Stimulated activated naive CD8-positive, alpha-beta T cell treated with anti-CD3 and anti-CD28 coated beads, Interleukin-15, Interleukin-2, amounts not matched to agents 100 U/mL and 50 U/mL, for 24 hours (primary cell): ENCODE data around the gene AUTS2.

ENCODE experiments used
- ATAC-seq: fragments of 150-1000 bp; cut with Tn5 transposase; one replicate; pipeline ENCODE4 v1.10.0; 2021
- DNase-seq: peaks from one replicate; pipeline ENCODE4 v3.0.0; 2021

AUTS2 gene

DNA sequence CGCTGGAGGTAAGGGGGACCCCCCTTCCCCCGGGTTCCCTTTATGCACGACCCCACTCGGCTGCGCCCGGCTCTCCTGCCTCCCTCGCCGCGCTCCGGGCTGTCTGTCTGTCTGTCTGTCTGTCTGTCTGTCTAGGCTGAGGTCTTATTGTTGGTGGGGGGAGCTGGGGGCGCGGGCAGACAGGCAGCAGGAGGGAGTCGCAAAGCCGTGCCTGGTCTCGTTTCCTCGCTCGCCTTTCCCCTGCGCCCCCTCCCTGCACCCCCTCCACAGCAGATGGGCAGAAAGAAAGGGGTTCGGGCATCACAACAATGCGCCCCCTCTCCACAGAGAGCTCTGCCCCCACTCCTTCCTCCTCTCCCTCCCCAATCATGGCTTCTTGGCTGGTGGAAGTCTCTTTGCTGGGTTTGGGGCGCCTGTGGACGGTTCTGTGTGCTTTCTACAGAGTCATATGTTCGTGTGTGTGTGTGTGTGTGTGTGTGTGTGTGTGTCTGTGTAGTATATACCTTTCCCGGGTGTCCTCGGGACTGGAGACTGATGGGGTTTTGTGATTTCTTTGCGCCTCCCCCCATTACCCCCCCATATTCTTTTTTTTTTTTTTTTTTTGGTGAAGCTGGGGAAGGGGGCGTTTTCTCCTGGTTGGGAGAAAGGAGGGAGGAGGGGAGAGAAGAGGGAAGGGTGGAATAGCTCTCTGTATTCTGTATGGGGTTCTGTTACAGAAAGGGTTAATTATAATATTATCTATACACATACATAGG, 1.9 kb downstream of the AUTS2 start:
- DNase-seq (peak; percentile 10), ATAC-seq (no peak)

DNA sequence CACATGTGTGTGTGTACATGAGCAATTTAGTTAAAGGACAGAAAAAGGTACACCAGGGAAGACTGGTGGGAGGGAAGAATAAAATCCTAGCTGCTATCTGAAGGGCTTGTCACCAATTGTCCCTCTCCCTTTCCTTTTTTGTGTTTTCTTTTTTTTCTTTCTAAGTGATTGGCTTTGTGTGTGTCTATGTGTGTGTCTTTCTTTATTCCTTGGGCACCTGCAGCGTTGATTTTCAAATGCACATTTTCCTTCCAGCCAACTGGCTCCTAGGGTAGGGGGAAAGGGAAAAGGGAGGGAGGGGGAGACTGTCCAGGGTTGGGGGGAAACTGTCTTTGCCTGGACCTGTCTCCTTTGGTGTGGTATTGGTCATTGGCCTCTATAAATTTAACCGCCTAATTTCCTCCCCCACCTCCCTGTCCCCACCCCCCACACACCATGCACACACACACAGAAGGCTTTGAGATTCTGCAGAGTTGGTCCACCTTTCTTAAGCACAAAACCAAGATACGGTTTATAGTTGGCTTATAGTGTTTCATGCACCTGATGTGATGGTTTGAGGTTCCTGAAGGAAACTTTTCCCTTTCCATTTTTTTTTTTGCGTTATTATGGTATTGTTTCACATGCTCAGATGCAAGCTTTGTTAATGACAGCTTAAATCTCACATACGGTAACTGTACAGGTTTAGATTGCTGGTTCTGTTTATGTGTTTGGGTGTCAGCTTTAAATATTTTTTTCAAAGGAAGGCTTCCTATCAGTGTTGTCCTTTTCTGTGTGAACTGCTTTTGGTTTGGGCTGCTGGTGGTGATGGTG, 2.6 kb downstream of the AUTS2 start:
- DNase-seq: no peak
- ATAC-seq: no peak

DNA sequence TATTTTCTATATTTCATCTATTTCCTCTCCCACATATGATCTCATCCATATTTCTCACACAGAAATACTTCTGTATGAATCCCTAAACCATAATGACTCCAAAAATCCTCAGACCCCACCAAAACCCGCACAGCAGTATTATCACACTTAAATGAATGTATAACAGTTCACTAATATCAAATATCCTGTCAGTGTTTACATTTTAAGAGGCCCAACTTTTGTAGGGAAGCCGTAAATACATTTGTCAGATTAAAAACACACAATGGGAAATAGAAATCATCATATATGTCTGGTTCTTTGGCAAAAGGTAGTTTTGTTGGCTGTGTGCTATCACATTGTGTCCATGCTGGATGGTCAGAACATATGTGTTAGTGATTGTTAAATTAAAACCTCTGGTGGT, 4.2 kb downstream of the AUTS2 start:
- no peak for DNase-seq
- ATAC-seq: no peak

DNA sequence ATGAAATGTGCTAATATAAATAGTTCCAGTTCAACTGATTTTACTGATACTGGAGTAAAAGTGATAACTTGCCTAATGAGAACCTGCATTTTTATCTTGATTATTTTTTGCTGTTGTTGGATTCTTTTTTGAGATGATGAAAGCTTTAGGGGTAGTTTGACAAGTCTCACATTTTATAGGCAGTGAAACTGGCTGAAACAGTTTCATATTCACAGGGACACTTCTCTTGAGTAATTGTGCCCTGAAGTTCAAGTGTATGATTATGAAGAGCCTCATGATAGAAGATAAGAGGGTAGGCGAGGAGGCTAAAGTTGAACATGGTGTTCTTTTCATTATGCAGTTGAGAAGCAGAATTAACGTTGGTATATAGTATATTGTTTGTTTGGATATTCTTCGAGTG, 5.1 kb downstream of the AUTS2 start:
- ATAC-seq: no peak
- no peak for DNase-seq

DNA sequence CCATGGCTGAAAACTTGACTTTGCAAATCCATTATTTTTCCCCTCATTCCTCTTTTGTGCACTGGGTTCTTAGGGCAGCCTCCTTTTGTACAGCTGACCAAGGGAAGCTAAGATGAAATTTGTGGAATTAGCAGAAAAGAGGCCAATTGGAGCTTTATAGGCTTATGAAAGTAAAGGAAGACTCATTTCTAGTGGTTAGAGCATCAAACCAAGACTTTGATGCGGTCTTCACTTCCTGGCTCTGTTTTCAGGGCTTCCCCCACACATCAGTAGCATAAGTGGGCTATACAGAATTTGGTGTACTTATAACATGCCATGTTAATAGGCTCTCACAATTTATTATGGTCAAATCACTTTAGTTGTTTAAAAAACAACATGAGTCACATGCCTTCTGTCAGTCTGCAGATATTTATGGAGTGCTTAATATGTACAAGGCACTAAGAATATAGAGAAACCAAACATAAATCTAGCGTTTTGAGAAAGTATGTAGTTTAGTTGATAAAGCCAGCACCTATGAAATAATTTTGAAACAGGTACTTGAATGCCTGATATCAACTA, 5.7 kb downstream of the AUTS2 start:
- DNase-seq: peak; percentile 8
- peak; percentile 81 for ATAC-seq

DNA sequence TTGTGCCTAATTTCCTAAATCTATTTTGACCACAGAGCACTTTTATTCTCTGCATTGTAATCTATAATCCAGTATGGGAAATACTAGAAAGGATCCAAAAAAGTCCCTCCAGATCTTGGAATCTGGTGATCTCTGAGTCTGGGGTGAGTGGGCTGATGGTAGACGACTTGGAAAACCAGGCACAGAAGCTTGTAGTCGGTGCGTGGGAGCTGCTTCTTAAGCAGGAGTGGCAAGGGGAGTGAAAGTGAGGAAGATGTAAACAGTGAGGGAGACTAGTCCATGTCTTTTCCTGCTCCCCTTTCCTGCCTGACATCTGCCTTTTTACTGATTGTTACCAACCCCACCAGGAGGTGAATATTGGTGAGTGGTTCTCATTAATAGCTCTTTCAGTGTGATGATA, 6.8 kb downstream of the AUTS2 start:
- no peak for ATAC-seq

DNA sequence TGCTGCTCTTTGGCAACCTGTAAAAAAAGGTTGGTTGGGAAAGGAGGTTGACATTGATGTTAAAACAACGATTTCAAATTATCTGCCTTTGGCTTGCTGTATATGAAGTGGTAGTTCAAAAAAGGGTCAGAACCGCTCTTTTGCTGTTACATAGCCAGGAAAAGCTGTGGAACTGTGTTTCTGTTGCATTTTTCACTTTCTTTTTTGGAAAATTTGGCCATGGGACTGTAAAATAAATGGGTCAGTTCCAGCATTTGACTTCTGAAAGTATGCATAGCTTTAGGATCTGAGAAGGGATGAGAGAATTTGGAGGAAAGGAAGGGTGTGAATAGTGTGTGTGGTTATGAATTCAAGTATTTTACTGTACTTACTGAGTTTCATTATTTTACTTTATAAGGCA, 7.3 kb downstream of the AUTS2 start:
- no peak for DNase-seq
- ATAC-seq: no peak

More for the DNA sequence above, 6.8 kb downstream of the AUTS2 start:
- DNase-seq: no peak

DNA sequence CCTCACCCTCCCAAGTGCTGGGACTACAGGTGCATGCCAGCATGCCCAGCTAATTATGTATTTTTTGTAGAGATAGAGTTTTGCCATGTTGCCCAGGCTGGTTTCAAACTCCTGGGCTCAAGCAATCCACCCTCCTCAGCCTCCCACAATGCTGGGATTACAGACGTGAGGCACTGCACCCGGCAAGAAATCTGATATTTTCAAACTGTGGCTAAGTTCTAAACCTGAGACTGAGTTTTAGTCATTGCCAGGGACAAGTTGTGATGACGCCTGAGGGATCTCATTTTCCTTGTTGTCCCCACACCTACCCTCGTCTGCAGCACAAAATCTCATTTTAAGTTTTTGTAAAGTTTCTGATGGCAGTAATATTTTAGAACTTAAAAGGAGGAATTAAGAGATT, 9.8 kb downstream of the AUTS2 start:
- ATAC-seq (no peak), DNase-seq (no peak)

DNA sequence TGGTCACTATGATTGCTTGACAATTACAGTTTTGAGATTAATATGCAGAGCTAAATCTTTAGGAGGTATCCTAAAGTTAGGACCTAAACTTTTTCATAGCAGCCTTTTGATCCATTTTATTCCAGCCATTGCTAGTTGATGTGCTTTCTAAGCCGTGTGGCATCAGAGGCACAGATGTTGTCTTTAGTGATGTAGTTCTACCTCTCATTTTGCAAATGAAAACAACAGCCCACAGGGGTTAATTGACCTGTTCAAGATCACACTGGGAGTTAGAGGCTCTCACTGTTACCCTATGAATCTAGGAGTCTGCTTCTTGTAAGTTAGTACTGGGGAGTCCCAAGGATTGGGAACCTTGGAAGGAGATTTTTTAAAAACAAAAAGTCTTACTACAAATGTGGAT, 10.6 kb downstream of the AUTS2 start:
- no peak for ATAC-seq
- no peak for DNase-seq

DNA sequence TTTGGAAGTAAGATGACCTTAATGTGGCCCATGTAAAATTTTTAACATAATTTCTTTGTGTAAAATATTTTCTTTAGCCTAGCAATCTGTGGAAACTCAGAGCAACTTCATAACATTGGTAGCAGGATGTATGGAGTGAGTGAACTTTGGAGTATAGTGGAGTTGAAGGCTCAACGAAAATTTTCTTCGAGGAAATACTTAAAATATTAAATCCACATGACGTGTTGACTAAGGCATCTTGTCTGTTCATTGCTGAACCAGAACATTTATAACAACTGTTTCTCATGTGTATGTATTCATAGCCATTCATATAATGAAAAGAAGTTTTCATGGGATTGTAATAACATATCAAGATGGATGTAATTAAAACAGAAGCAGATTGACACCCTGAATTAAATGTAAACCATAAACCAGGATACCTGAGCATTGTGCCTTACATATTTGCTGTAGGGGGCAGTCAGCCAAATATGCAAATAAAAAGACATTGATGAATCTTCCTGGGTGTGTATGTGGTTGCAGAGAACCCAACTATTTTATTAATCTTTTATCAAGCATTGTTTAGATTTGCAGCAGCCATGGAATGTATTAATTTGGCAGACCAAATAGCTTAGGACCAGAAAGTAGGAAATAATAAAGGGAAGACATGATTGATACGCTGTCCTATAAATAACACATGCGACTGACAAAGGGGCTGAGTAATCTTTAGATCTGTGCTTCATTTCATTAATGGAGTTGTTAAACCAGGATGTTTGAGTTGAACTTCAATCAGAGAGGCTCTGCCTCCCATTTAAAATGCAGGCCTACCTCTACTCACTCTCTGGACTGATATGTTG, 11.5 kb downstream of the AUTS2 start:
- ATAC-seq: no peak

DNA sequence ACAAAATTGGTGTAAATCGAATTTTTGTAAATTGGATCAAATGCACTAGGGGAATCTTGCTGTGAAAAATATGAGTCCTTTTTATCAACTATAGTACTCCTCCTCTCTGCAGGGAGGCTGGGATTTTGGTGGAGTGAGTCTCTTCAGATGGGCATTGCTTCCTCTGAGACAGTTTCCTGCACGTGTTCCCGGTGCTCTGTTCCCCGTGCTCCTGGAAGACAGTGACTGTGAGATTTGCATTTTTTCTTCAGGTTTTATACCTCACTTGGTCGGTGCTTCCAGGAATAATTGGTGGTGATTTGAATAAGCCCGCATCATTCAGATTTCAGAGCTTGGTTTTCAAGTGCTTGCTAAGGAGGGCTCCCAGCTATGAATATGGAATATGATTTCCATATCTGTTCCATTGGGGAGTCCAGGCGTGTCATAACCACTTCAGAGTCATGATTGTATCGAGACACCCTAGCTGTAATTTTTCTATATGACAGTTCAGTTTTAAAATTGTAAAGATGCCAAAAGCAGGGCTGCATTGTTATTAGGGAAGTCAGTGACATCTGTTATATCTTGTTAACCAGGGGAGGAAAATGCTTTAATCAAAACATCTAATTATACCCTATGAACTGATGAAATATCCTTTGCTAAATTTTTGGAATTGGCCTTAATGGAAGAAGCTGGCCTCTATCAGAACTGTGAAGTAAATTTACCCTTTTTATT, 12.3 kb downstream of the AUTS2 start:
- DNase-seq (no peak), ATAC-seq (no peak)

More for the DNA sequence above, 11.5 kb downstream of the AUTS2 start:
- DNase-seq: no peak

DNA sequence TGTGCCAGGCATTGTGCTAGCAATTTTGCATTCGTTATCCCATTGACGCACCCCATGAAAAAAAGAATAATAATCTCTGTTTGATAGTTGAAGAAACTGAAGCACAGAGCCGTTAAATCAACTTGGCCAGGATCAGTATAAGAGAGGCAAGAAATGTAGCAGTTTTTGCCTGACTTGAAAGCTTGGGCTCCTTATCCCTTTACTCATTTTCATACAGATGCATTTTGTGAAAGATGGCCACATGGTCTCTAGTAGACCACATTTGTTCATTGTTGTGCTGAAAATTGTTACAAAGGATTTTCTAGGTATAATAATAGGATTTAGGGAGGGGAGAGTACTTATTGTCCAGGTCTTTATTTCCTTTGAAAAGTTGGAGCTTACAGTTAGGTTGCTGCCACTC, 14.7 kb downstream of the AUTS2 start:
- DNase-seq (no peak), ATAC-seq (no peak)

DNA sequence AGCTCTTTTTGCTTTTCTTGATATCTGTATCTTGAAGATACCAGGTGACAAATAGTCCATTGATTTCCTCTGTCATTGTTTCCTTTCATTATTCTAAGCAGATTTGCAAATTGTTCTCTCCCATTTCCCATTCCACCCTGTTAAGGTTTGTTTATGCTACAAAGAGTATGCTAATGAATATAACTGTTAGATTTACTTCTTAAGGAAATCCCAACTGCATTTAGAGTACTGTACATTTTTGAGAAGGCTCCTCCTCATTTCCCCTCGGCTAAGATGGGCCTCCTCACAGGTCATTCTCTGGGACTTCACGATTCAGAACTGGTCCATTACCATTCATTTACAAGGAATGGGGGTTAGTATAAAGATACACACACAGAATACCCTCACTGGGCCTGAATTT, 15.6 kb downstream of the AUTS2 start:
- DNase-seq (no peak), ATAC-seq (no peak)

DNA sequence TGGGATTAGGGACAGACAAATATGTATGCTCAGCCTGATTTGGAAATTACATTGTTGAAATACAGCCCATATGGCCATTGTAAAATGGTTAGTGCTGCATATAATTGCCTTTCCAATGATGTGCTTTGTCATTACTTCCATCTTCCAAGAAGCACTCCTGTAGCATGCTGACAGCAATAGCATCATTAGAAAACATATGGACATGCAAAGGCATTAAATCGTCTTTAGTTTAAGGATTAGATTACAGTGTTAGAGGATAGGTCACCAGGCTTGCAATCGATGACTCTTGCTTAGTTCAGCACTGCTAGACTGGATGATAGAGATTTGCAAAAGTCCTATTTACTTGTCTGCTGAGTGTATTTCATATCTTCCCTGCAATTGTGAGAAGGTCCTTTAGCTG, 17.4 kb downstream of the AUTS2 start:
- ATAC-seq (no peak), DNase-seq (no peak)

DNA sequence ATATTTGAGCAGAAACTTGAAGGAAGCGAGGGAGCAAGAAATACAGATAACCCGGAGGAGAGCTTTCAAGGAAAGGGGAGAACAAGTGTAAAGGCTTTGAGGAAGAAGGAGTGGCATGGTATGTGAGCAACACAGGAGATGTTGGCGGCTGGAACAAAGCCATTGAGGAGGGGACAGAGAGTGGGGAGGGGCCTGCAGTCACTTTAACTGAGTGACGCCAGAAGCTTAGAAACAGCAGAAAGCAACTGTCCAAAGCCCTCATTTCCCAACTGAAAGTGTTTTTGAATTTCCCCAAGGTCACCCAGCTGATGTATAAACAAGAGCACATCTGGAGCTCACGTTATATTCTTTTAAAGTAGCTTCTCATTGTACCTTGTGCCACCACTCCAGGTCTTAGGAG, 19.1 kb downstream of the AUTS2 start:
- DNase-seq: no peak
- ATAC-seq: no peak

DNA sequence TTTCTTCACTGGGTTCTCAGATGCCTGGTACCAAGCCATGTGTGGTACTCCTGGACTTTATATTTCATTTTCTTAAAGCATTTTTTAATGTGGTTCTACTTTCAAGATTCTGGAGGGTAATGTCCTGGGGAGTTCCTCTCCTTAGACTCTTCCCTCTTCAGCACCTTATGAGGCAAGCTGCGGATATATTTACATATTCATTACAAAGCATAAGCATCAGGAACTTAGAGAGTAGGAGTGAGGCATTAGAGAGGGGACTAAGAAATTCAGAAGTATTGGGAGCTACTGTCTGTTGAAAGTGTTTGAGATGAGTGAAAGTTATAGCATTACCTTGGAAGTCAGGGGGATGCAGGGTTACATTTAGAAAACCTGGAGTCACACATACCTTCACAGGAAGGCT, 20.8 kb downstream of the AUTS2 start:
- no peak for ATAC-seq
- DNase-seq: no peak

DNA sequence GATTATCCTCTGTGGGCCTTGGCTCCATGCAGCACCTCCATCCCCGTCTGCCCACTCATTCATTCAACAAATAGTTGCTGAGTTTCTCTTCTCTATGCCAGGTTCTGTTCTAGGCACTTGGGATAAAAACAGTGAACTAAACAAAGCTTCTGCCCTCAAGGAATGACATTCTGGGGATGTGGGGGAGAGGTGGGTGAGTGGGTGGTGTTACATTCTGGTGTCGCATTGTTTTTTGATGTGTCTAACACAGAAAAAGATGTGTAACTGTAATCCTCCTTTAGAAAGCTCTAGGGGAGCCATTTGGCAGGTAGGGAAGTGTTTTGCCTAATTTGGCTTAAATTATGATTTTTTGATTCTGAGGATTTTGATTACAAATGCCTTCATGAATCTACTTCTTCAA, 21.4 kb downstream of the AUTS2 start:
- ATAC-seq: no peak
- no peak for DNase-seq

DNA sequence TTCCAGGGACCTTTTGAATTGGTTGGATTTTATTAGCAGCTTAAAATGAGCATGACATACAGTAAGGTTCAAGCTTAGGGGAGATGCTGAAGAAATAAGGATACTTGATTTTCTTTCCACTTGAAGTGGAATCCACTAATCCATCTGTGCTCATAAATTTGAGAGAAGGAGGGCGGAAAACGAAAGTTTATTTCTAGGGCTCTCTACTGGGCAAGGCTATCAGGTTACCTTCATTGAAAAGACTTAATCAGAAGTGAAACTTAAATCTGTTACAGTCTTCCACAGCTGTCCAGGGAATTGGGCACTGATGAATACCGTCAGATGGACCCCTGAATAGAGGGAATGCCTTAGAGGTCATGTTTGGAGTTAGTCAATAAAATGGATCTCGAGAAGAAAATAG, 21.8 kb downstream of the AUTS2 start:
- ATAC-seq: no peak
- no peak for DNase-seq

DNA sequence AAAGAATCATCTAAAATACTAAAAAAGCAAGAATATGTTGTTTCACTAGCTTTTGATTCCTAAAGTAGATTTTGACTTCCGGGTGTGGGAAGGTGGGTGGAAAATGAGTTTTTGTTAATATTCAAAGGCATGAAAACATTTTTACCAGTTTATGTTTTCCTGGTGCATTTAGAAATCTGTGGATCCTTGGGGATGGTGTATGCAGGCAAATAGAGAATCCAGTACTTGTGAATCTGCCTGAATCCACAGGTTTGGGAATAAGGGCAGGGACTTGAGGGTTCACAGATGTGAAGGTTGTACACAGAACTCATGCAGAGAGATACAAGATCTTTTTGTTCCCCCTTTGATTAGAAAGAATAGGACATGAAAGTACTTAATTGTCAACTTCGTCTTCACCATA, 22.4 kb downstream of the AUTS2 start:
- DNase-seq (no peak), ATAC-seq (no peak)

DNA sequence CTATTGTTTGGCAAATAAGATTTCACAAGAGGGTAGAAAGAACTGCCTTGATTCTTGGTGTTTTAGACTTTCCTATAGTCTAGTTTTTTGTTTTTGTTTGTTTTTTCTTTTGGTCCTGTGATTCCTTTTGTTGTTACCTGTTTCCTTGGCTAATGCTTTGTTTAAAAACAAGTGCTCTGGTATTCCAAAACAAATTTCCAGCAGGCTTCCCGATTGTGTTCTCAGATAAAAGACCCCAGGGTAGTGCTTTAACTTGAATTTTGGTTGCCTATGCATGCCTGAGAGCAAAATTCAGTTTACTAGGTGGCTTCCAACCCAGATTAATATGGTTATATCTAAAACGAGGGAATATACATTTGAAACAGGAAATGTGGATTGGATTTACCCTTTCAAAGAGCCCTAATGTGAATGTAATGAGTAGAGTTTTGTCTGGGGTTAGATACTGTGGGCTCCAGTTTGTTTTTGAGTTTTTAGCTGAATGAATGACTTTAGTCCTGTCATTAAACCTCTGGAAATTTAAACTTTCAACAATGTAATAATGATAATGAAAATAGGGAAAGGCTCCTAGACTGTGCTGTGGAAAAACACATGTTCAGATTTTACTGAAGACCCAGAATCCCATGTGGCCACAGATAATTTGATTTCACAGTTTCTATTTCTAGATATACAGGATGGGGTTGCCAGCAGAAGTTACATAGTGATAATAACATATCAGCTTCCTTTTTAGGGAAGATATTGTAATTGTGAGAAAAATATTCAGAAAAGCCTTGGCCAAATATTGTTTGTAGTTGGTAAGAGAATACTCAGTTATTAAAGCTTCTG, 23.9 kb downstream of the AUTS2 start:
- ATAC-seq (no peak), DNase-seq (no peak)

DNA sequence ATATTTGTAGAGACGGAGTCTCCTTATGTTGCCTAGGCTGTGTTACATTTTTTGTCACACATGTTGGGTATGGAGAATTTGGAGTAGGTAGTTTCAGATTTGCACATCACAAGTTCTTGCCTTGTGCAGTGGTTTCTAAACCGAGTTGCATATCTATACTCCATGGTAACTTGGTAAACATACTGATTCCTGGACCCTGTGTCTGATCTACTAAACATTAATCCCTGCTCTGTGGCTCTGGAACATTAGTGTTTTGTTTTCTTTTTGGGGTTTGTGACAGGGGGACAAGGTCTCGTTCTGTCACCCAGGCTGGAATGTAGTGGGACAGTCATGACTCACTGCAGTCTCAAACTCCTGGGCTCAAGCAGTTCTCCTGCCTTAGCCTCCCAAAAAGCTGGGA, 24.7 kb downstream of the AUTS2 start:
- ATAC-seq: no peak
- no peak for DNase-seq
